RWPE2 (cell line): Measurements from ENCODE around the gene DMBT1.
"Not testable (repeated sequence)": the region's sequence is repeated elsewhere in the genome, so short reads cannot be mapped to it uniquely, and the experiment has no call there.

Source experiments
- ATAC-seq: fragments of 200-7000 bp; cut with Tn5 transposase; 3 replicates; pipeline ENCODE4 v1.9.1; 2021; ENCODE audit warnings: low read depth
- DNase-seq: peaks from one replicate; pipeline ENCODE4 v3.0.0-alpha.2; 2020; ENCODE audit warnings: low spot score
- H3K27ac ChIP-seq: fragments of 450-650 bp; 2 replicates; pipeline ENCODE4 v1.5.1; 2017; ENCODE audit warnings: mild to moderate bottlenecking; ENCODE audit not compliant: poor library complexity, severe bottlenecking
- H3K27me3 ChIP-seq: fragments of 250-450 bp; sonication (Bioruptor Pico); 2 replicates; pipeline ENCODE4 v1.5.1; 2021; ENCODE audit warnings: mild to moderate bottlenecking, moderate library complexity; ENCODE audit not compliant: insufficient read depth, poor library complexity, severe bottlenecking
- H3K36me3 ChIP-seq: fragments of 250-450 bp; sonication (Bioruptor Pico); 2 replicates; pipeline ENCODE4 v1.5.1; 2020; ENCODE audit warnings: low read depth, mild to moderate bottlenecking, moderate library complexity
- H3K4me1 ChIP-seq: fragments of 250-450 bp; sonication (Bioruptor Pico); 2 replicates; pipeline ENCODE4 v1.5.1; 2021; ENCODE audit warnings: mild to moderate bottlenecking, moderate library complexity; ENCODE audit not compliant: insufficient read depth, poor library complexity, severe bottlenecking
- H3K4me3 ChIP-seq: fragments of 250-450 bp; sonication (Bioruptor Pico); 2 replicates; pipeline ENCODE4 v1.5.1; 2021; ENCODE audit warnings: mild to moderate bottlenecking, moderate library complexity; ENCODE audit not compliant: severe bottlenecking
- H3K9me3 ChIP-seq: fragments of 250-450 bp; sonication (Bioruptor Pico); 2 replicates; pipeline ENCODE4 v1.5.1; 2021; ENCODE audit warnings: mild to moderate bottlenecking, moderate library complexity; ENCODE audit not compliant: severe bottlenecking
- TF ChIP-seq, protein P1 (sequence below): fragments of 450-650 bp; IDR thresholded peaks from one replicate; pipeline ENCODE4 v1.5.1; 2017; ENCODE audit warnings: mild to moderate bottlenecking, moderate library complexity; ENCODE audit not compliant: poor library complexity, severe bottlenecking

Gene DMBT1

GRCh38 chr10:122571892-122572291, 11.3 kb downstream of the DMBT1 start:
- ATAC-seq (no peak), DNase-seq (no peak)
- Histone ChIP-seq H3K4me3 (no peak overlapping the region), H3K4me1 (no peaks in the 10 kb centered on the region), H3K36me3 (no peaks in the 10 kb centered on the region), H3K9me3 (peaks cover 4% of the 10 kb centered on the region), H3K27me3 (no peaks in the 10 kb centered on the region), H3K27ac (no peak overlapping the region)
- TF ChIP-seq, protein P1, sequence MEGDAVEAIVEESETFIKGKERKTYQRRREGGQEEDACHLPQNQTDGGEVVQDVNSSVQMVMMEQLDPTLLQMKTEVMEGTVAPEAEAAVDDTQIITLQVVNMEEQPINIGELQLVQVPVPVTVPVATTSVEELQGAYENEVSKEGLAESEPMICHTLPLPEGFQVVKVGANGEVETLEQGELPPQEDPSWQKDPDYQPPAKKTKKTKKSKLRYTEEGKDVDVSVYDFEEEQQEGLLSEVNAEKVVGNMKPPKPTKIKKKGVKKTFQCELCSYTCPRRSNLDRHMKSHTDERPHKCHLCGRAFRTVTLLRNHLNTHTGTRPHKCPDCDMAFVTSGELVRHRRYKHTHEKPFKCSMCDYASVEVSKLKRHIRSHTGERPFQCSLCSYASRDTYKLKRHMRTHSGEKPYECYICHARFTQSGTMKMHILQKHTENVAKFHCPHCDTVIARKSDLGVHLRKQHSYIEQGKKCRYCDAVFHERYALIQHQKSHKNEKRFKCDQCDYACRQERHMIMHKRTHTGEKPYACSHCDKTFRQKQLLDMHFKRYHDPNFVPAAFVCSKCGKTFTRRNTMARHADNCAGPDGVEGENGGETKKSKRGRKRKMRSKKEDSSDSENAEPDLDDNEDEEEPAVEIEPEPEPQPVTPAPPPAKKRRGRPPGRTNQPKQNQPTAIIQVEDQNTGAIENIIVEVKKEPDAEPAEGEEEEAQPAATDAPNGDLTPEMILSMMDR, result no peak

DNA sequence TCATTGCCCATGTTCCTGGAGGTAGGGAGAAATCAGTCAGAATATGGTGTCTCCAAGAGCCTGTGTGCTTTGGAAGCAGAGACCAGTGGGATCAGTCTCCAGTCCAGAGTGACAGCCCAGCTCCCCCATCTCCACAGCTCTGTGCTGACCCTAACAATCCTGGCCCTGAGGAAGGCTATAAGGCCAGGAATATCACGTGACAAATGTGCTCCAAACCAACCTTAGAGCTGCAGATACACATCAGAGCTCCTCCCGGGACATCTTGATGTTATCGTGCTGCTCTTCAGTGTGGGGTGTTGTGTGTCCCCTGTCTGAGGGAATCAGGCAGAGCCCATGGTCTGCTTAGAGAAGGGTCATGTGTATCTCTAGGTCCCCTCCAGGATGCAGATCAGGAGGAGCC, 15.2 kb downstream of the DMBT1 start:
- Histone ChIP-seq H3K27ac (no peak overlapping the region), H3K36me3 (no peaks in the 10 kb centered on the region), H3K4me1 (no peaks in the 10 kb centered on the region), H3K4me3 (no peak overlapping the region), H3K27me3 (no peaks in the 10 kb centered on the region), H3K9me3 (peaks cover 4% of the 10 kb centered on the region)
- TF ChIP-seq, protein P1, result no peak
- ATAC-seq (no peak), DNase-seq (no peak)

DNA sequence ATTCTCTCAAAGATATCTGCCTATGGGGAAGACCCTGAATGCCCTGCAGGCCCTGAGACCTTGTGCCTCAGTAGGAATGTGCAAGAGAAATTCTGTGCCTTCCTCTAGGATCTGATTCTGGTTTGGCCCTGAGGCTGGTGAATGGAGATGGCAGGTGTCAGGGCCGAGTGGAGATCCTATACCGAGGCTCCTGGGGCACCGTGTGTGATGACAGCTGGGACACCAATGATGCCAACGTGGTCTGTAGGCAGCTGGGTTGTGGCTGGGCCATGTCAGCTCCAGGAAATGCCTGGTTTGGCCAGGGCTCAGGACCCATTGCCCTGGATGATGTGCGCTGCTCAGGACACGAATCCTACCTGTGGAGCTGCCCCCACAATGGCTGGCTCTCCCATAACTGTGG, 15.7 kb downstream of the DMBT1 start:
- ATAC-seq (no peak), DNase-seq (no peak)
- H3K4me1 ChIP-seq, result no peaks in the 10 kb centered on the region
- H3K36me3 ChIP-seq, result no peaks in the 10 kb centered on the region
- TF ChIP-seq, protein P1, result no peak
- H3K9me3 ChIP-seq, result peaks cover 4% of the 10 kb centered on the region
- no peak overlapping the region for H3K27ac ChIP-seq
- no peak overlapping the region for H3K4me3 ChIP-seq
- no peaks in the 10 kb centered on the region for H3K27me3 ChIP-seq

DNA sequence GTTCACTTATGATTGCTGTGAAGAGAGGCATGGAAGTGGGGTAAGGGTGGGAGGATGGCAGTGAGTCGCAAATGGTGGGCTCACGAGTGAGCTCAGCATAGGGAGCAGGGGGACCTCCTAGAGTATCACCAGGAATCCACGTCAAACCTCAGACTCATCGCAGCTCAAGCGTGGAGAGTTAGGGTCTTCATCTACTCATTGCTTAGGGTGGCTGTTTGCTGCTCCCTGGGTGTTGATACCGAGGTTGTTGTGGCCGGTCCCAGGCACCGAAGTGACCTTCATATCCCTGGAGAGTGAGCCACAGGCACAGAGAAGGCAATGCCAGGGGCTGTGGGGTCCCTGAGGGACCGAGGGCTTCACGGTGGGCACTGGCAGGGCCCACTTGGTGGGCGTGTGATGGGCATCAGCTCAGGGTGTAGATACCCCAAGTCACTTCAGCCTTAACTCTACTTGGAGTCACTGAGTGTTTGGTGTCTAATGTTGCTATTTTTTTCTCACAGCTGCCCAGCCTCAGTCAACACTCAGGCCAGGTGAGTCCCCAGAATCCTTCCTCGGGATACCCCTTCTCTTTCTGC, 16.8 kb downstream of the DMBT1 start:
- Histone ChIP-seq H3K4me3 (no peak overlapping the region), H3K36me3 (no peaks in the 10 kb centered on the region), H3K9me3 (peaks cover 4% of the 10 kb centered on the region), H3K27ac (no peak overlapping the region), H3K4me1 (no peaks in the 10 kb centered on the region), H3K27me3 (no peaks in the 10 kb centered on the region)
- DNase-seq, result no peak
- ATAC-seq, result no peak
- TF ChIP-seq, protein P1, result no peak

DNA sequence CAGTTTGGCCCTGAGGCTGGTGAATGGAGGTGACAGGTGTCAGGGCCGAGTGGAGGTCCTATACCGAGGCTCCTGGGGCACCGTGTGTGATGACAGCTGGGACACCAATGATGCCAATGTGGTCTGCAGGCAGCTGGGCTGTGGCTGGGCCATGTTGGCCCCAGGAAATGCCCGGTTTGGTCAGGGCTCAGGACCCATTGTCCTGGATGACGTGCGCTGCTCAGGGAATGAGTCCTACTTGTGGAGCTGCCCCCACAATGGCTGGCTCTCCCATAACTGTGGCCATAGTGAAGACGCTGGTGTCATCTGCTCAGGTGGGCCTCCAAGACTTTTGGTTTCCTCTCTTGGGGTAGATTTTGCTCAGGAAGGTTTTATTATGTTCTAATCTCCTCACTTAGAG, 25.5 kb downstream of the DMBT1 start:
- not testable (repeated sequence) for DNase-seq, ATAC-seq, H3K27ac ChIP-seq, H3K4me1 ChIP-seq, H3K9me3 ChIP-seq, H3K27me3 ChIP-seq, H3K36me3 ChIP-seq, H3K4me3 ChIP-seq
